Measurements from ENCODE around the gene PARP11. TPM values are rescaled to one million over a fixed set of nuclear protein-coding genes. Genes with fewer than 3 reads are reported as not detected.
"Not testable (repeated sequence)": the region's sequence is repeated elsewhere in the genome, so short reads cannot be mapped to it uniquely, and the experiment has no call there.

Gene PARP11
- total RNA-seq, 1 donor from 2014 or later, result 11.0 TPM

GRCh38 chr12:3882896-3883564, 9.8 kb upstream of the PARP11 start:
- DNase-seq (ENCODE audit: low spot score), result no peak

GRCh38 chr12:3882406-3882805, 9.2 kb upstream of the PARP11 start:
- no peak for DNase-seq (ENCODE audit: low spot score)

GRCh38 chr12:3881281-3881950, 8.2 kb upstream of the PARP11 start:
- DNase-seq (ENCODE audit: low spot score), result no peak

- DNase-seq (ENCODE audit: low spot score), result no peak
Observed at GRCh38 chr12:3879846-3880245, 6.6 kb upstream of the PARP11 start.

GRCh38 chr12:3871356-3871755, 1.8 kb downstream of the PARP11 start:
- no peak for DNase-seq (ENCODE audit: low spot score)

GRCh38 chr12:3869865-3870264, 3.3 kb downstream of the PARP11 start:
- DNase-seq (ENCODE audit: low spot score), result no peak

GRCh38 chr12:3869433-3869832, 3.8 kb downstream of the PARP11 start:
- no peak for DNase-seq (ENCODE audit: low spot score)

- no peak for DNase-seq (ENCODE audit: low spot score)
Observed at GRCh38 chr12:3863756-3864155, 9.4 kb downstream of the PARP11 start.

- no peak for DNase-seq (ENCODE audit: low spot score)
Observed at GRCh38 chr12:3842517-3842916, 30.7 kb downstream of the PARP11 start.

- no peak for DNase-seq (ENCODE audit: low spot score)
Observed at GRCh38 chr12:3841783-3842182, 31.4 kb downstream of the PARP11 start.

GRCh38 chr12:3840833-3841232, 32.4 kb downstream of the PARP11 start:
- DNase-seq (ENCODE audit: low spot score), result not testable (repeated sequence)

- DNase-seq (ENCODE audit: low spot score), result not testable (repeated sequence)
Observed at GRCh38 chr12:3839745-3840144, 33.5 kb downstream of the PARP11 start.

- not testable (repeated sequence) for DNase-seq (ENCODE audit: low spot score)
Observed at GRCh38 chr12:3838701-3839548, 34.3 kb downstream of the PARP11 start.

GRCh38 chr12:3838076-3838475, 35.1 kb downstream of the PARP11 start:
- DNase-seq (ENCODE audit: low spot score), result no peak

GRCh38 chr12:3837049-3837448, 36.1 kb downstream of the PARP11 start:
- DNase-seq (ENCODE audit: low spot score), result no peak

- DNase-seq (ENCODE audit: low spot score), result no peak
Observed at GRCh38 chr12:3836641-3837040, 36.6 kb downstream of the PARP11 start.

GRCh38 chr12:3835914-3836313, 37.3 kb downstream of the PARP11 start:
- DNase-seq (ENCODE audit: low spot score), result no peak

GRCh38 chr12:3834774-3835173, 38.4 kb downstream of the PARP11 start:
- DNase-seq (ENCODE audit: low spot score), result no peak

- DNase-seq (ENCODE audit: low spot score), result no peak
Observed at GRCh38 chr12:3833670-3834310, 39.4 kb downstream of the PARP11 start.

GRCh38 chr12:3832738-3833137, 40.5 kb downstream of the PARP11 start:
- DNase-seq (ENCODE audit: low spot score), result no peak

GRCh38 chr12:3828888-3829287, 44.3 kb downstream of the PARP11 start:
- DNase-seq (ENCODE audit: low spot score), result no peak

Data from mesenteric fat pad (tissue), 1 donor.